H1 (cell line): ENCODE data around the gene USHBP1. TPM values are rescaled to one million over a fixed set of nuclear protein-coding genes. Genes with fewer than 3 reads are reported as not detected.

Experiments used
- CBX5 ChIP-seq: fragments of 300-800, 300-1000 bp; sonication (generic); IDR thresholded peaks from 2 replicates; pipeline ENCODE4 v1.7.1; 2016; ENCODE audit warnings: antibody characterized with exemption, low read length, low read depth
- CHD2 ChIP-seq: IDR thresholded peaks from 2 replicates; pipeline ENCODE4 v1.6.1; 2012; ENCODE audit warnings: low read length, improper control_type of control experiment
- CTBP2 ChIP-seq: IDR thresholded peaks from 2 replicates; pipeline ENCODE4 v1.7.0; 2011; ENCODE audit warnings: borderline replicate concordance, mild to moderate bottlenecking, moderate library complexity, mixed read lengths, low read length; ENCODE audit not compliant: insufficient read depth, insufficient read length
- EP300 ChIP-seq, 2 experiments: IDR thresholded peaks; 1 replicate in 1 of 2; 2 replicates in 1 of 2; pipeline ENCODE4 v1.6.1; 2011 to 2012; ENCODE audit warnings: low read depth in 2 of 2, low read length in 2 of 2, mild to moderate bottlenecking in 2 of 2, borderline replicate concordance in 1 of 2, inconsistent platforms in 1 of 2, moderate library complexity in 1 of 2
- EZH2 ChIP-seq: fragments of 200-600 bp; sonication (generic); IDR thresholded peaks from 2 replicates; pipeline ENCODE4 v1.7.1; 2012; ENCODE audit warnings: low read depth, mild to moderate bottlenecking, moderate library complexity, low read length, inconsistent platforms; ENCODE audit not compliant: severe bottlenecking
- GTF2F1 ChIP-seq: IDR thresholded peaks from 2 replicates; pipeline ENCODE4 v1.6.1; 2012; ENCODE audit warnings: low read depth, low read length, improper control_type of control experiment, borderline replicate concordance
- KDM4A ChIP-seq: IDR thresholded peaks from one replicate; pipeline ENCODE4 v1.7.1; 2012; ENCODE audit warnings: low read depth, mild to moderate bottlenecking, moderate library complexity, low read length, inconsistent platforms; ENCODE audit not compliant: severe bottlenecking
- KDM5A ChIP-seq: fragments of 200-600 bp; IDR thresholded peaks from 2 replicates; pipeline ENCODE4 v1.7.1; 2012; ENCODE audit warnings: mild to moderate bottlenecking, low read length, inconsistent platforms, mixed read lengths
- NANOG ChIP-seq: IDR thresholded peaks from 2 replicates; pipeline ENCODE4 v1.6.1; 2011; ENCODE audit warnings: low read length, low read depth, mild to moderate bottlenecking, inconsistent platforms; ENCODE audit not compliant: insufficient read depth, poor library complexity, severe bottlenecking
- POLR2A ChIP-seq, 2 experiments: IDR thresholded peaks; 1 replicate in 1 of 2; 2 replicates in 1 of 2; pipeline ENCODE4 v1.6.1; 2011; ENCODE audit warnings: low read depth in 2 of 2, low read length in 2 of 2, mild to moderate bottlenecking in 2 of 2; ENCODE audit errors: control extremely low read depth in 1 of 2
- RAD21 ChIP-seq, 2 experiments: IDR thresholded peaks in 1 of 2; conservative IDR thresholded peaks in 1 of 2; 2 replicates each; pipeline ENCODE4 v1.6.1; 2011; ENCODE audit warnings: low read depth in 2 of 2, low read length in 2 of 2, improper control_type of control experiment in 1 of 2, inconsistent platforms in 1 of 2, mild to moderate bottlenecking in 1 of 2, moderate library complexity in 1 of 2
- RBBP5 ChIP-seq: IDR thresholded peaks from 2 replicates; pipeline ENCODE4 v1.7.1; 2012; ENCODE audit warnings: low read depth, mild to moderate bottlenecking, inconsistent platforms, low read length, moderate library complexity, borderline replicate concordance
- RXRA ChIP-seq: IDR thresholded peaks from 2 replicates; pipeline ENCODE4 v1.6.1; 2011; ENCODE audit warnings: low read depth, mild to moderate bottlenecking, low read length, moderate library complexity; ENCODE audit not compliant: insufficient read depth
- SIN3A ChIP-seq, 2 experiments: IDR thresholded peaks in 1 of 2; conservative IDR thresholded peaks in 1 of 2; 2 replicates each; pipeline ENCODE4 v1.6.1; 2011 to 2012; ENCODE audit warnings: low read length in 2 of 2, improper control_type of control experiment in 1 of 2, low read depth in 1 of 2, mild to moderate bottlenecking in 1 of 2
- SP4 ChIP-seq: IDR thresholded peaks from 2 replicates; pipeline ENCODE4 v1.6.1; 2012; ENCODE audit warnings: low read length, inconsistent platforms
- TBP ChIP-seq: IDR thresholded peaks from 2 replicates; pipeline ENCODE4 v1.6.1; 2011; ENCODE audit warnings: low read depth, low read length, improper control_type of control experiment
- YY1 ChIP-seq: IDR thresholded peaks from 2 replicates; pipeline ENCODE4 v1.6.1; 2011; ENCODE audit warnings: low read depth, mild to moderate bottlenecking, low read length
- polyA plus RNA-seq, 7 experiments: library from polyadenylated mRNA; depleted of rRNA in 3 of 7; stranded (reverse) in 5 of 7; unstranded in 2 of 7; fragments of >200 nt in 5 of 7; fragments of 200-250 nt in 2 of 7; gene quantifications; 1 replicate in 5 of 7; 2 replicates in 1 of 7; 4 replicates in 1 of 7; pipeline versions ENCODE4 v1.2.1 to v1.2.3, GENCODE V29; 2011 to 2013; ENCODE audit warnings: missing spikeins in 2 of 7, mixed read lengths in 2 of 7
- total RNA-seq: library from RNA; stranded (reverse); fragmentation: NEBNext Ultra II Directional; extraction: Animal tissue kit (Norgen Biotek cat#: 25700); gene quantifications from 2 replicates; pipeline ENCODE4 v1.2.1, GENCODE V29; 2021
- TF ChIP-seq, protein P1 (sequence below): IDR thresholded peaks from 2 replicates; pipeline ENCODE4 v1.6.1; 2012; ENCODE audit warnings: inconsistent platforms
- TF ChIP-seq, protein P2 (sequence below): IDR thresholded peaks from 2 replicates; pipeline ENCODE4 v1.6.1; 2011; ENCODE audit warnings: low read depth, mild to moderate bottlenecking, low read length; ENCODE audit not compliant: insufficient read depth
- TF ChIP-seq, protein P3 (sequence below), 3 experiments: IDR thresholded peaks; 1 replicate in 2 of 3; 2 replicates in 1 of 3; pipeline versions ENCODE4 v1.5.1 to v1.6.1; 2011; ENCODE audit warnings: low read length in 3 of 3, mild to moderate bottlenecking in 3 of 3, inconsistent platforms in 2 of 3, low read depth in 1 of 3, moderate library complexity in 1 of 3; ENCODE audit not compliant: insufficient read depth in 1 of 3; ENCODE audit errors: control extremely low read depth in 1 of 3

Gene USHBP1
- total and polyA plus RNA-seq, 2 of the 8 experiments (the other 6 are each of a cell fraction or from before 2014, with no cell fraction given) = 5.0 to 7.5 TPM

DNA sequence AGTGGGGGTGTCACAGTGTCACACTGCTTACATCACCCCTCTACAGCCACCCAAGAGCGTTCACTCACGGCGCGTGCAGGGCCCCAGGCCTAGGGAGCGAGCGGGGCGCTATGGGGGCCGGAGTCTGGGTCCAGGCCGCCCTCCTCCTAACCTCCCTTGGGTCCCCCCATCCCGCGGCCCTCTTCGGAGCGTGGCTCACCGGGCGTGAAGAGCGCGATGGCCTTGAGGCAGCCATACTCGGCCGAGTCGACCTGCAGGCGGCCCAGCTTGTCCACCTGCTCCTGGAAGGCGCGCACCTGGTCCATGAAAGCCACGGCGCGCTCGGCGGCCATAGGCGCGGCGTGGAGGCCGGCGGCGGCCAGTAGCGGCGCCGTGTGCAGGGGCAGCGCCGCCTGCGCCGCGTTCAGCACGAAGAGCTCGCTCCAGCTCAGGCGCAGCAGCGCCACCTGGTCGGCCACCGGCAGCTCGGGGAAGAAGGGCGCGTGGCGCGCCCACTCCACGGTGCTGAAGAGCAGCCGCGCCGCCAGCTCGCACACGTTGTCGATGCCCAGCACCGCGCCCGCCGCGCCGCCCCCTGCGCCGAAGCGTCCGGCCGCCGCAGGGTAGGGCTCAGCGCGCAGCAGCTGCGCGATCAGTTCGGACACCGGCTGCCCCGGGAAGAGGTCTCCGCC is 29.1 kb downstream of the USHBP1 start (continued):
- TF ChIP-seq, protein P1, sequence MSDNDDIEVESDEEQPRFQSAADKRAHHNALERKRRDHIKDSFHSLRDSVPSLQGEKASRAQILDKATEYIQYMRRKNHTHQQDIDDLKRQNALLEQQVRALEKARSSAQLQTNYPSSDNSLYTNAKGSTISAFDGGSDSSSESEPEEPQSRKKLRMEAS = no peak
- TF ChIP-seq, protein P2, sequence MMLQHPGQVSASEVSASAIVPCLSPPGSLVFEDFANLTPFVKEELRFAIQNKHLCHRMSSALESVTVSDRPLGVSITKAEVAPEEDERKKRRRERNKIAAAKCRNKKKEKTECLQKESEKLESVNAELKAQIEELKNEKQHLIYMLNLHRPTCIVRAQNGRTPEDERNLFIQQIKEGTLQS = no peak
- TF ChIP-seq RBBP5 (0 out of 2 replicates have a peak, but pooled peaks have one; percentile 26), KDM4A (no peak), RXRA (no peak), CHD2 (no peak), SP4 (no peak), CTBP2 (no peak), SIN3A (conservative IDR thresholded peaks at IDR 0.05 in 1 of 2, IDR thresholded peaks at IDR 0.05 in 1 of 2; ENCODE audit: low read depth in 1 of 2, low read length in 2 of 2) (peak; percentile 71 to 76; a peak in 2 of 4 replicates), GTF2F1 (no peak), POLR2A (IDR thresholded peaks at IDR 0.05; ENCODE audit: control extremely low read depth in 1 of 2, low read depth in 2 of 2, low read length in 2 of 2) (peak in 1 of 2 experiments; percentile 8; a peak in 1 of 3 replicates), TBP (no peak), KDM5A (no peak), RAD21 (IDR thresholded peaks at IDR 0.05 in 1 of 2, conservative IDR thresholded peaks at IDR 0.05 in 1 of 2; ENCODE audit: low read depth in 2 of 2, low read length in 2 of 2) (peak; percentile 23 to 37), YY1 (peak; percentile 68; the same call in 1 of the 2 replicates), EP300 (IDR thresholded peaks at IDR 0.05; ENCODE audit: borderline replicate concordance in 1 of 2, low read depth in 2 of 2, low read length in 2 of 2) (no peak), EZH2 (no peak), NANOG (no peak), CBX5 (no peak)
- TF ChIP-seq, protein P3, sequence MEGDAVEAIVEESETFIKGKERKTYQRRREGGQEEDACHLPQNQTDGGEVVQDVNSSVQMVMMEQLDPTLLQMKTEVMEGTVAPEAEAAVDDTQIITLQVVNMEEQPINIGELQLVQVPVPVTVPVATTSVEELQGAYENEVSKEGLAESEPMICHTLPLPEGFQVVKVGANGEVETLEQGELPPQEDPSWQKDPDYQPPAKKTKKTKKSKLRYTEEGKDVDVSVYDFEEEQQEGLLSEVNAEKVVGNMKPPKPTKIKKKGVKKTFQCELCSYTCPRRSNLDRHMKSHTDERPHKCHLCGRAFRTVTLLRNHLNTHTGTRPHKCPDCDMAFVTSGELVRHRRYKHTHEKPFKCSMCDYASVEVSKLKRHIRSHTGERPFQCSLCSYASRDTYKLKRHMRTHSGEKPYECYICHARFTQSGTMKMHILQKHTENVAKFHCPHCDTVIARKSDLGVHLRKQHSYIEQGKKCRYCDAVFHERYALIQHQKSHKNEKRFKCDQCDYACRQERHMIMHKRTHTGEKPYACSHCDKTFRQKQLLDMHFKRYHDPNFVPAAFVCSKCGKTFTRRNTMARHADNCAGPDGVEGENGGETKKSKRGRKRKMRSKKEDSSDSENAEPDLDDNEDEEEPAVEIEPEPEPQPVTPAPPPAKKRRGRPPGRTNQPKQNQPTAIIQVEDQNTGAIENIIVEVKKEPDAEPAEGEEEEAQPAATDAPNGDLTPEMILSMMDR (IDR thresholded peaks at IDR 0.05; ENCODE audit: control extremely low read depth in 1 of 3, insufficient read depth in 1 of 3, low read depth in 1 of 3, low read length in 3 of 3) = peak; percentile 32 to 51 (median 45)
